Lung (tissue), 12 donors: ENCODE data around the gene FER. TPM values are rescaled to one million over a fixed set of nuclear protein-coding genes. Genes with fewer than 3 reads are reported as not detected.

Source experiments
- ATAC-seq: fragments of 200-7000 bp; cut with Tn5 transposase; one replicate; pipeline ENCODE4 v1.9.1; 2020; ENCODE audit warnings: moderate number of reproducible peaks; ENCODE audit not compliant: insufficient read depth, low FRiP score
- DNase-seq, 3 donors: peaks; one replicate each; pipeline ENCODE4 v3.0.0-alpha.2; 2013 to 2017
- H3K27ac ChIP-seq, 2 donors: one replicate each; pipeline ENCODE4 v1.5.1; 2013; ENCODE audit warnings: mild to moderate bottlenecking in 2 of 2, moderate library complexity in 2 of 2, control low read depth in 1 of 2, inconsistent platforms in 1 of 2, low read depth in 1 of 2, low read length in 1 of 2
- H3K27me3 ChIP-seq, 3 donors: one replicate each; pipeline ENCODE4 v1.5.1; 2013; ENCODE audit warnings: low read length in 2 of 3; ENCODE audit not compliant: control insufficient read depth in 3 of 3, insufficient read depth in 3 of 3
- H3K36me3 ChIP-seq, 4 donors: one replicate each; pipeline ENCODE4 v1.5.1; 2013; ENCODE audit warnings: low read length in 4 of 4, mild to moderate bottlenecking in 1 of 4, moderate library complexity in 1 of 4; ENCODE audit not compliant: control insufficient read depth in 4 of 4, insufficient read depth in 4 of 4
- H3K4me1 ChIP-seq, 5 donors: one replicate each; pipeline ENCODE4 v1.5.1; 2013; ENCODE audit warnings: low read length in 5 of 5, mild to moderate bottlenecking in 2 of 5, moderate library complexity in 1 of 5; ENCODE audit not compliant: control insufficient read depth in 5 of 5, insufficient read depth in 5 of 5
- H3K4me3 ChIP-seq: one replicate; pipeline ENCODE4 v1.5.1; 2013; ENCODE audit warnings: mild to moderate bottlenecking, control low read depth, moderate library complexity
- H3K9ac ChIP-seq, 2 donors: one replicate each; pipeline ENCODE4 v1.5.1; 2013; ENCODE audit warnings: low read length in 2 of 2, control low read depth in 1 of 2; ENCODE audit not compliant: insufficient read depth in 1 of 2
- H3K9me3 ChIP-seq, 4 donors: one replicate each; pipeline ENCODE4 v1.5.1; 2013; ENCODE audit warnings: low read length in 3 of 4, mild to moderate bottlenecking in 1 of 4, moderate library complexity in 1 of 4; ENCODE audit not compliant: control insufficient read depth in 4 of 4, insufficient read depth in 3 of 4
- CTCF ChIP-seq: IDR thresholded peaks from 2 replicates; pipeline ENCODE4 v1.5.1; 2012; ENCODE audit warnings: mild to moderate bottlenecking; ENCODE audit errors: control extremely low read depth, extremely low read depth
- whole genome bisulfite sequencing, 2 donors: extraction: QIAGEN DNeasy Blood & Tissue Kit; methylation state at CpG; one replicate each; pipeline ENCODE4 v1.1.7; 2013; 5-methylcytosine and 5-hydroxymethylcytosine counted together
- polyA plus RNA-seq, 2 donors: library from polyadenylated mRNA; stranded (reverse); fragments of 200-250 nt; gene quantifications; one replicate each; pipeline ENCODE4 v1.2.1, GENCODE V29; 2013
- total RNA-seq, 2 donors: library from RNA; depleted of rRNA in 1 of 2; stranded (reverse); fragments of >200 nt in 1 of 2; gene quantifications; one replicate each; pipeline ENCODE4 v1.2.1, GENCODE V29; 2014 to 2021
- donor health status: control.
- donor health status: control.
- donor health status: Bipolar disorder and iron deficiency.
- donor health status: healthy.
- donor health status: DM: yes; HTN: yes; CAD: no.

The FER gene
- total and polyA plus RNA-seq, 4 donors, result 2.6 to 88.6 (median 12.2) TPM

DNA sequence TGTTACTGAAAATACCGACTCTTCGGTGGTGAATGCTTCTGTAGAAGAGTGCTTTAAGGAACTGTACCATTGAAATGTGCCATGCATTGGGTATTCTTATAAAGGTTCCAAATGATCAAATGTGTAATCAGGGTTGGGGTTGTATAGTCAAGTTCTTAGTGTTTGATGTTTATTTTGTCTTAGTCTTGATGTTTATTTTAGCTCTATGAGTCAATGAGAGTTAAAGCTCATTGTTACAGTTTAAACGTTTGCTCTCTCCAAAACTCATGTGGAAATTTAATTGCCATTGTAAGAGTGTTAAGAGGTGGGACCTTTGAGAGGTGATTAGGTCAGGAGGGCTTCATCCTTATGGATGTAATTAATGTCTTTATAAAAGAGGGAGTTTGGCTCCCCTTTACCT, 153.0 kb downstream of the FER start:
- WGBS, 2 donors, result 80 to 93% methylated on average over 3 of the region's 3 CpGs
- Histone ChIP-seq H3K9me3 (no peaks in the 10 kb centered on the region), H3K27ac (no peak overlapping the region), H3K27me3 (no peaks in the 10 kb centered on the region), H3K4me3 (no peak overlapping the region), H3K4me1 (peaks cover 0 to 5% (median 0%) of the 10 kb centered on the region in 5 donors), H3K36me3 (peaks cover 0 to 7% (median 0%) of the 10 kb centered on the region in 4 donors), H3K9ac (no peak overlapping the region)
- ATAC-seq, result no peak
- no peak for DNase-seq
- no peak for TF ChIP-seq CTCF

- ATAC-seq (no peak), DNase-seq (no peak)
- Histone ChIP-seq H3K4me1 (no peaks in the 10 kb centered on the region), H3K27ac (no peak overlapping the region), H3K36me3 (no peaks in the 10 kb centered on the region), H3K4me3 (no peak overlapping the region), H3K9ac (no peak overlapping the region), H3K9me3 (no peaks in the 10 kb centered on the region), H3K27me3 (no peaks in the 10 kb centered on the region)
- no peak for TF ChIP-seq CTCF
These were observed 158.1 kb downstream of the FER start for GRCh38 chr5:108905805-108906204.

- peaks cover 0 to 2% (median 0%) of the 10 kb centered on the region in 5 donors for H3K4me1 ChIP-seq
- TF ChIP-seq CTCF, result no peak
- ATAC-seq, result no peak
- no peak overlapping the region for H3K27ac ChIP-seq
- no peak overlapping the region for H3K4me3 ChIP-seq
- 98% methylated on average over 3 of the region's 3 CpGs for WGBS, 2 donors
- DNase-seq, result no peak
- H3K36me3 ChIP-seq, result peaks cover 0 to 2% (median 0%) of the 10 kb centered on the region in 4 donors
- H3K9me3 ChIP-seq, result no peaks in the 10 kb centered on the region
- no peak overlapping the region for H3K9ac ChIP-seq
- no peaks in the 10 kb centered on the region for H3K27me3 ChIP-seq
These were observed 162.9 kb downstream of the FER start for GRCh38 chr5:108910627-108911026.

- H3K27ac ChIP-seq, result no peak overlapping the region
- no peak for TF ChIP-seq CTCF
- 88 to 91% methylated on average over 3 of the region's 3 CpGs for WGBS, 2 donors
- H3K9ac ChIP-seq, result no peak overlapping the region
- no peaks in the 10 kb centered on the region for H3K27me3 ChIP-seq
- no peak for DNase-seq
- no peak for ATAC-seq
- peaks cover 0 to 2% (median 0%) of the 10 kb centered on the region in 4 donors for H3K36me3 ChIP-seq
- peaks cover 0 to 2% (median 0%) of the 10 kb centered on the region in 5 donors for H3K4me1 ChIP-seq
- no peak overlapping the region for H3K4me3 ChIP-seq
- H3K9me3 ChIP-seq, result no peaks in the 10 kb centered on the region
These were observed 163.4 kb downstream of the FER start for GRCh38 chr5:108911055-108911454.
